ENCODE measurements around the gene KRT81. TPM values are rescaled to one million over a fixed set of nuclear protein-coding genes. Genes with fewer than 3 reads are reported as not detected.

KRT81 gene
- total and polyA plus RNA-seq, 2 experiments from 2014 or later: 0.11 to 0.34 TPM

- Histone ChIP-seq H3F3A (ENCODE audit: insufficient read depth) (no peaks in the 10 kb centered on the region), H3K36me3 (ENCODE audit: low read depth) (no peaks in the 10 kb centered on the region), H3K4me2 (ENCODE audit: unreplicated experiment) (no peak overlapping the region), H4K20me1 (ENCODE audit: insufficient read depth) (no peaks in the 10 kb centered on the region), H3K9ac (no peak overlapping the region), H2AFZ (no peak overlapping the region), H3K4me1 (ENCODE audit: insufficient read depth) (no peaks in the 10 kb centered on the region), H3K27ac (no peak overlapping the region), H3K9me3 (ENCODE audit: low read depth) (no peaks in the 10 kb centered on the region), H3K4me3 (no peak overlapping the region), H3K27me3 (replicated peaks; ENCODE audit: insufficient read depth) (peaks cover 26% of the 10 kb centered on the region), H3K79me2 (ENCODE audit: insufficient read depth) (no peaks in the 10 kb centered on the region), H3K9me2 (ENCODE audit: insufficient read depth) (no peaks in the 10 kb centered on the region)
- 53 to 56% methylated on average over 3 of the region's 3 CpGs for WGBS, 2 experiments (ENCODE audit: low coverage in 1 of 2, low lambda C conversion rate in 2 of 2, missing lambda C conversion rate in 2 of 2)
- no peak for TF ChIP-seq EZH2 (IDR thresholded peaks at IDR 0.05; ENCODE audit: insufficient read depth, poor library complexity, severe bottlenecking)
- no peak for TF ChIP-seq EZH2phosphoT487 (IDR thresholded peaks at IDR 0.05; ENCODE audit: insufficient read depth, low read depth)
- DNase-seq: no peak
- in situ Hi-C loops (cut with MboI): no loop called here
These were observed 32.8 kb upstream of the KRT81 start for GRCh38 chr12:52324153-52324444.

GRCh38 chr12:52323416-52324152 is 32.2 kb upstream of the KRT81 start:
- TF ChIP-seq EZH2 (IDR thresholded peaks at IDR 0.05; ENCODE audit: insufficient read depth, poor library complexity, severe bottlenecking): no peak
- TF ChIP-seq EZH2phosphoT487 (IDR thresholded peaks at IDR 0.05; ENCODE audit: insufficient read depth, low read depth): no peak
- Histone ChIP-seq H3K4me1 (ENCODE audit: insufficient read depth) (no peaks in the 10 kb centered on the region), H3F3A (ENCODE audit: insufficient read depth) (no peaks in the 10 kb centered on the region), H4K20me1 (ENCODE audit: insufficient read depth) (no peaks in the 10 kb centered on the region), H3K4me3 (no peak overlapping the region), H3K9me3 (ENCODE audit: low read depth) (no peaks in the 10 kb centered on the region), H2AFZ (no peak overlapping the region), H3K9me2 (ENCODE audit: insufficient read depth) (no peaks in the 10 kb centered on the region), H3K9ac (no peak overlapping the region), H3K27me3 (replicated peaks; ENCODE audit: insufficient read depth) (peaks cover 30% of the 10 kb centered on the region), H3K4me2 (ENCODE audit: unreplicated experiment) (no peak overlapping the region), H3K27ac (no peak overlapping the region), H3K36me3 (ENCODE audit: low read depth) (no peaks in the 10 kb centered on the region), H3K79me2 (ENCODE audit: insufficient read depth) (no peaks in the 10 kb centered on the region)
- DNase-seq: no peak
- in situ Hi-C loops (cut with MboI): no loop called here
- 82% methylated on average over 10 of the region's 10 CpGs for WGBS, 2 experiments (ENCODE audit: low coverage in 1 of 2, low lambda C conversion rate in 2 of 2, missing lambda C conversion rate in 2 of 2)

GRCh38 chr12:52323001-52323400 is 31.7 kb upstream of the KRT81 start:
- no peaks in the 10 kb centered on the region for H3K36me3 ChIP-seq (ENCODE audit: low read depth)
- H3K27me3 ChIP-seq (replicated peaks; ENCODE audit: insufficient read depth): peaks cover 30% of the 10 kb centered on the region
- 28% methylated on average over 1 of the region's 1 CpG for WGBS, 2 experiments (ENCODE audit: low coverage in 1 of 2, low lambda C conversion rate in 2 of 2, missing lambda C conversion rate in 2 of 2)
- no peaks in the 10 kb centered on the region for H3K9me3 ChIP-seq (ENCODE audit: low read depth)
- no peak overlapping the region for H3K27ac ChIP-seq
- H4K20me1 ChIP-seq (ENCODE audit: insufficient read depth): no peaks in the 10 kb centered on the region
- DNase-seq: no peak
- H3K79me2 ChIP-seq (ENCODE audit: insufficient read depth): no peaks in the 10 kb centered on the region
- H2AFZ ChIP-seq: no peak overlapping the region
- no peak overlapping the region for H3K9ac ChIP-seq
- no peak overlapping the region for H3K4me2 ChIP-seq (ENCODE audit: unreplicated experiment)
- no peaks in the 10 kb centered on the region for H3F3A ChIP-seq (ENCODE audit: insufficient read depth)
- no peaks in the 10 kb centered on the region for H3K4me1 ChIP-seq (ENCODE audit: insufficient read depth)
- H3K4me3 ChIP-seq: no peak overlapping the region
- no peaks in the 10 kb centered on the region for H3K9me2 ChIP-seq (ENCODE audit: insufficient read depth)
- in situ Hi-C loops (cut with MboI): no loop called here
- TF ChIP-seq EZH2 (IDR thresholded peaks at IDR 0.05; ENCODE audit: insufficient read depth, poor library complexity, severe bottlenecking) (no peak), EZH2phosphoT487 (IDR thresholded peaks at IDR 0.05; ENCODE audit: insufficient read depth, low read depth) (no peak)

- H3K36me3 ChIP-seq (ENCODE audit: low read depth): no peaks in the 10 kb centered on the region
- H3K27ac ChIP-seq: no peak overlapping the region
- no peak overlapping the region for H3K4me2 ChIP-seq (ENCODE audit: unreplicated experiment)
- no peaks in the 10 kb centered on the region for H3K79me2 ChIP-seq (ENCODE audit: insufficient read depth)
- DNase-seq: no peak
- peaks cover 30% of the 10 kb centered on the region for H3K27me3 ChIP-seq (replicated peaks; ENCODE audit: insufficient read depth)
- WGBS, 2 experiments (ENCODE audit: low coverage in 1 of 2, low lambda C conversion rate in 2 of 2, missing lambda C conversion rate in 2 of 2): 87 to 91% methylated on average over 1 of the region's 1 CpG
- in situ Hi-C loops (cut with MboI): no loop called here
- H3K9me2 ChIP-seq (ENCODE audit: insufficient read depth): no peaks in the 10 kb centered on the region
- no peak overlapping the region for H3K9ac ChIP-seq
- H4K20me1 ChIP-seq (ENCODE audit: insufficient read depth): no peaks in the 10 kb centered on the region
- H3F3A ChIP-seq (ENCODE audit: insufficient read depth): no peaks in the 10 kb centered on the region
- no peaks in the 10 kb centered on the region for H3K9me3 ChIP-seq (ENCODE audit: low read depth)
- no peaks in the 10 kb centered on the region for H3K4me1 ChIP-seq (ENCODE audit: insufficient read depth)
- TF ChIP-seq EZH2phosphoT487 (IDR thresholded peaks at IDR 0.05; ENCODE audit: insufficient read depth, low read depth): no peak
- no peak overlapping the region for H2AFZ ChIP-seq
- H3K4me3 ChIP-seq: no peak overlapping the region
These were observed 30.7 kb upstream of the KRT81 start for GRCh38 chr12:52322069-52322468.

GRCh38 chr12:52321418-52321817 is 30.1 kb upstream of the KRT81 start:
- H3F3A ChIP-seq (ENCODE audit: insufficient read depth): no peaks in the 10 kb centered on the region
- no peaks in the 10 kb centered on the region for H3K9me2 ChIP-seq (ENCODE audit: insufficient read depth)
- in situ Hi-C loops (cut with MboI): no loop called here
- 58 to 62% methylated on average over 4 of the region's 4 CpGs for WGBS, 2 experiments (ENCODE audit: low coverage in 1 of 2, low lambda C conversion rate in 2 of 2, missing lambda C conversion rate in 2 of 2)
- H3K4me3 ChIP-seq: no peak overlapping the region
- H3K27me3 ChIP-seq (replicated peaks; ENCODE audit: insufficient read depth): peaks cover 30% of the 10 kb centered on the region
- no peak for DNase-seq
- no peaks in the 10 kb centered on the region for H3K4me1 ChIP-seq (ENCODE audit: insufficient read depth)
- no peak for TF ChIP-seq EZH2 (IDR thresholded peaks at IDR 0.05; ENCODE audit: insufficient read depth, poor library complexity, severe bottlenecking)
- no peak for TF ChIP-seq EZH2phosphoT487 (IDR thresholded peaks at IDR 0.05; ENCODE audit: insufficient read depth, low read depth)
- H3K27ac ChIP-seq: no peak overlapping the region
- H3K79me2 ChIP-seq (ENCODE audit: insufficient read depth): no peaks in the 10 kb centered on the region
- H3K36me3 ChIP-seq (ENCODE audit: low read depth): no peaks in the 10 kb centered on the region
- no peak overlapping the region for H2AFZ ChIP-seq
- H4K20me1 ChIP-seq (ENCODE audit: insufficient read depth): no peaks in the 10 kb centered on the region
- no peak overlapping the region for H3K9ac ChIP-seq
- H3K9me3 ChIP-seq (ENCODE audit: low read depth): no peaks in the 10 kb centered on the region
- no peak overlapping the region for H3K4me2 ChIP-seq (ENCODE audit: unreplicated experiment)
